HepG2 (cell line): ENCODE results near the gene MCM8. TPM values are rescaled to one million over a fixed set of nuclear protein-coding genes. Genes with fewer than 3 reads are reported as not detected.

Source experiments
- ATAC-seq: fragments of 200-7000 bp; cut with Tn5 transposase; 3 replicates; pipeline ENCODE4 v1.9.1; 2020; ENCODE audit warnings: mild to moderate bottlenecking, moderate library complexity
- BruUV-seq: library from RNA; stranded (reverse); fragments of 400-500 nt; replicated peaks from 2 replicates; lab custom pipeline; 2021; lab: Mats Ljungman, UMichigan
- CTCF ChIA-PET: fragments of 300-600 bp; formaldehyde crosslinking; extraction: SDS; loops from one replicate; lab custom pipeline; 2021; ENCODE audit warnings: low total read pairs, inconsistent platforms, low intra/inter-chr PET ratio; lab: Yijun Ruan, JAX
- POLR2A ChIA-PET: fragments of 350-600 bp; sonication (Branson Sonifier 250); formaldehyde crosslinking; loops from one replicate; lab custom pipeline; 2020; ENCODE audit warnings: antibody characterized with exemption, inconsistent platforms; lab: Yijun Ruan, JAX
- DNase-seq: peaks from one replicate; pipeline ENCODE4 v3.0.0-alpha.2; 2015; ENCODE audit warnings: low spot score
- FAIRE-seq: peaks from 3 replicates; lab custom pipeline; 2011; peaks lifted over from hg19 to GRCh38; lab: Jason Lieb, UNC
- H2AFZ ChIP-seq: one replicate; pipeline ENCODE4 v1.6.1; 2011; ENCODE audit warnings: low read length, inconsistent platforms
- H3K27ac ChIP-seq: fragments of 300-600 bp; 3 replicates; pipeline ENCODE4 v1.8.0; 2011; ENCODE audit warnings: mixed run types, mild to moderate bottlenecking, mixed read lengths, low read length, inconsistent platforms; ENCODE audit not compliant: insufficient read depth; ENCODE audit errors: extremely low read length
- H3K27me3 ChIP-seq, 2 experiments: fragments of 200-600 bp in 1 of 2; 2 replicates in 1 of 2; 3 replicates in 1 of 2; pipeline versions ENCODE4 v1.6.0 to v1.8.0; 2011; ENCODE audit warnings: low read length in 2 of 2, mild to moderate bottlenecking in 2 of 2, moderate library complexity in 2 of 2, inconsistent platforms in 1 of 2; ENCODE audit not compliant: insufficient read depth in 2 of 2, control insufficient read depth in 1 of 2
- H3K36me3 ChIP-seq, 2 experiments: fragments of 200-600 bp in 1 of 2; replicated peaks in 1 of 2; 2 replicates in 1 of 2; 3 replicates in 1 of 2; pipeline versions ENCODE4 v1.5.1 to v1.8.0; 2011; ENCODE audit warnings: low read length in 2 of 2, inconsistent platforms in 1 of 2; ENCODE audit not compliant: insufficient read depth in 2 of 2, control insufficient read depth in 1 of 2
- H3K4me1 ChIP-seq: 2 replicates; pipeline ENCODE4 v1.5.1; 2012; ENCODE audit warnings: low read length, inconsistent platforms; ENCODE audit not compliant: insufficient read depth
- H3K4me2 ChIP-seq: 2 replicates; pipeline ENCODE4 v1.6.0; 2011; ENCODE audit warnings: low read depth, low read length, inconsistent platforms
- H3K4me3 ChIP-seq, 3 experiments: fragments of 200-600 bp in 1 of 3; sonication (generic), shearing (Covaris generic) in 1 of 3; replicated peaks in 1 of 3; 2 replicates each; pipeline ENCODE4 v1.5.1; 2011 to 2016; ENCODE audit warnings: low read length in 3 of 3, inconsistent platforms in 2 of 3, low read depth in 2 of 3, mild to moderate bottlenecking in 2 of 3, control low read depth in 1 of 3, mixed read lengths in 1 of 3; ENCODE audit not compliant: insufficient read depth in 1 of 3
- H3K79me2 ChIP-seq: one replicate; pipeline ENCODE4 v1.6.1; 2011; ENCODE audit warnings: low read length, inconsistent platforms; ENCODE audit not compliant: insufficient read depth
- H3K9ac ChIP-seq: 2 replicates; pipeline ENCODE4 v1.6.0; 2011; ENCODE audit warnings: mild to moderate bottlenecking, low read depth, low read length, inconsistent platforms; ENCODE audit not compliant: insufficient read depth
- H3K9me3 ChIP-seq: 2 replicates; pipeline ENCODE4 v1.5.1; 2012; ENCODE audit warnings: mild to moderate bottlenecking, low read length
- H4K20me1 ChIP-seq: 2 replicates; pipeline ENCODE4 v1.6.0; 2011; ENCODE audit warnings: inconsistent platforms, mild to moderate bottlenecking, low read length, moderate library complexity; ENCODE audit not compliant: insufficient read depth
- CENPBD1 ChIP-seq: sonication (generic); formaldehyde crosslinking; IDR thresholded peaks from 2 replicates; pipeline ENCODE4 v1.8.0; 2022; ENCODE audit warnings: missing genetic modification reagents, low read depth, mild to moderate bottlenecking, borderline replicate concordance
- HBP1 ChIP-seq: IDR thresholded peaks from 2 replicates; pipeline ENCODE4 v1.6.1; 2016; ENCODE audit warnings: low read depth, control low read depth
- MXD3 ChIP-seq: IDR thresholded peaks from 2 replicates; pipeline ENCODE4 v1.6.1; 2016; ENCODE audit warnings: mild to moderate bottlenecking, missing biosample characterization, missing genetic modification reagents
- NR2F2 ChIP-seq: IDR thresholded peaks from 2 replicates; pipeline ENCODE4 v1.6.1; 2012; ENCODE audit warnings: low read depth, inconsistent platforms, borderline replicate concordance
- ZNF275 ChIP-seq: sonication (generic); formaldehyde crosslinking; IDR thresholded peaks from 2 replicates; pipeline ENCODE4 v1.8.0; 2022; ENCODE audit warnings: missing genetic modification reagents, mild to moderate bottlenecking, inconsistent platforms, borderline replicate concordance
- ZNF570 ChIP-seq: sonication (generic); formaldehyde crosslinking; IDR thresholded peaks from 2 replicates; pipeline ENCODE4 v1.4.0; 2020; ENCODE audit warnings: mild to moderate bottlenecking, missing genetic modification reagents, borderline replicate concordance
- ZNF616 ChIP-seq: sonication (generic); formaldehyde crosslinking; IDR thresholded peaks from 2 replicates; pipeline ENCODE4 v1.5.0; 2020; ENCODE audit warnings: low read depth, mild to moderate bottlenecking, missing genetic modification reagents
- WGBS: methylation state at CpG from one replicate; pipeline ENCODE4 v1.1.6; 2017; ENCODE audit warnings: low lambda C conversion rate; 5-methylcytosine and 5-hydroxymethylcytosine counted together
- in situ Hi-C: cut with HindIII; loops from 2 replicates; pipeline ENCODE4 v1.10.0; 2017; ENCODE audit warnings: low pct_unique_long_range_greater_than_20kb; ENCODE audit not compliant: extremely low pct_ligation_motif_present
- intact Hi-C: fragments of 100-400 bp; cut with micrococcal nuclease; formaldehyde crosslinking; loops from one replicate; pipeline ENCODE4 v1.10.0; 2022; ENCODE audit not compliant: unreplicated experiment
- polyA plus RNA-seq, 8 experiments: library from polyadenylated mRNA; depleted of rRNA in 3 of 8; stranded (reverse) in 7 of 8; unstranded in 1 of 8; fragments of >200 nt; fragmentation: Illumina TruSeq in 4 of 8; extraction: Trizol in 4 of 8; gene quantifications; 2 replicates each; pipeline versions ENCODE4 v1.2.1 to v1.2.3, GENCODE V29; 2011 to 2016; ENCODE audit warnings: low read depth in 4 of 8, missing spikeins in 1 of 8, mixed read lengths in 1 of 8; ENCODE audit not compliant: insufficient read depth in 1 of 8
- total RNA-seq, 5 experiments: library from RNA; depleted of rRNA; stranded (reverse); fragments of >200 nt; fragmentation: Illumina TruSeq; extraction: Trizol; gene quantifications; 2 replicates each; pipeline ENCODE4 v1.2.3, GENCODE V29; 2016; ENCODE audit warnings: low read depth in 1 of 5
- TF ChIP-seq, protein P1 (sequence below): sonication (generic); formaldehyde crosslinking; IDR thresholded peaks from 2 replicates; pipeline ENCODE4 v1.4.0; 2020; ENCODE audit warnings: mild to moderate bottlenecking, missing genetic modification reagents, borderline replicate concordance
- TF ChIP-seq, protein P2 (sequence below): sonication (generic); formaldehyde crosslinking; IDR thresholded peaks from 2 replicates; pipeline ENCODE4 v1.5.0; 2020; ENCODE audit warnings: missing genetic modification reagents, mild to moderate bottlenecking, borderline replicate concordance

MCM8 gene
- total and polyA plus RNA-seq, 2 of the 13 experiments (the other 11 are each of a cell fraction or from before 2014, with no cell fraction given) = 11.5 to 59.3 TPM

GRCh38 chr20:6034134-6034969, 83.9 kb downstream of the MCM8 start (continued):
- TF ChIP-seq, protein P1, sequence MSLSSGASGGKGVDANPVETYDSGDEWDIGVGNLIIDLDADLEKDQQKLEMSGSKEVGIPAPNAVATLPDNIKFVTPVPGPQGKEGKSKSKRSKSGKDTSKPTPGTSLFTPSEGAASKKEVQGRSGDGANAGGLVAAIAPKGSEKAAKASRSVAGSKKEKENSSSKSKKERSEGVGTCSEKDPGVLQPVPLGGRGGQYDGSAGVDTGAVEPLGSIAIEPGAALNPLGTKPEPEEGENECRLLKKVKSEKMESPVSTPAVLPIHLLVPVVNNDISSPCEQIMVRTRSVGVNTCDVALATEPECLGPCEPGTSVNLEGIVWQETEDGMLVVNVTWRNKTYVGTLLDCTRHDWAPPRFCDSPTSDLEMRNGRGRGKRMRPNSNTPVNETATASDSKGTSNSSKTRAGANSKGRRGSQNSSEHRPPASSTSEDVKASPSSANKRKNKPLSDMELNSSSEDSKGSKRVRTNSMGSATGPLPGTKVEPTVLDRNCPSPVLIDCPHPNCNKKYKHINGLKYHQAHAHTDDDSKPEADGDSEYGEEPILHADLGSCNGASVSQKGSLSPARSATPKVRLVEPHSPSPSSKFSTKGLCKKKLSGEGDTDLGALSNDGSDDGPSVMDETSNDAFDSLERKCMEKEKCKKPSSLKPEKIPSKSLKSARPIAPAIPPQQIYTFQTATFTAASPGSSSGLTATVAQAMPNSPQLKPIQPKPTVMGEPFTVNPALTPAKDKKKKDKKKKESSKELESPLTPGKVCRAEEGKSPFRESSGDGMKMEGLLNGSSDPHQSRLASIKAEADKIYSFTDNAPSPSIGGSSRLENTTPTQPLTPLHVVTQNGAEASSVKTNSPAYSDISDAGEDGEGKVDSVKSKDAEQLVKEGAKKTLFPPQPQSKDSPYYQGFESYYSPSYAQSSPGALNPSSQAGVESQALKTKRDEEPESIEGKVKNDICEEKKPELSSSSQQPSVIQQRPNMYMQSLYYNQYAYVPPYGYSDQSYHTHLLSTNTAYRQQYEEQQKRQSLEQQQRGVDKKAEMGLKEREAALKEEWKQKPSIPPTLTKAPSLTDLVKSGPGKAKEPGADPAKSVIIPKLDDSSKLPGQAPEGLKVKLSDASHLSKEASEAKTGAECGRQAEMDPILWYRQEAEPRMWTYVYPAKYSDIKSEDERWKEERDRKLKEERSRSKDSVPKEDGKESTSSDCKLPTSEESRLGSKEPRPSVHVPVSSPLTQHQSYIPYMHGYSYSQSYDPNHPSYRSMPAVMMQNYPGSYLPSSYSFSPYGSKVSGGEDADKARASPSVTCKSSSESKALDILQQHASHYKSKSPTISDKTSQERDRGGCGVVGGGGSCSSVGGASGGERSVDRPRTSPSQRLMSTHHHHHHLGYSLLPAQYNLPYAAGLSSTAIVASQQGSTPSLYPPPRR (CRISPR knock-in tag) = no peak
- TF ChIP-seq ZNF616 (CRISPR knock-in tag) = no peak
- TF ChIP-seq, all 625 proteins: peak for 0

DNA sequence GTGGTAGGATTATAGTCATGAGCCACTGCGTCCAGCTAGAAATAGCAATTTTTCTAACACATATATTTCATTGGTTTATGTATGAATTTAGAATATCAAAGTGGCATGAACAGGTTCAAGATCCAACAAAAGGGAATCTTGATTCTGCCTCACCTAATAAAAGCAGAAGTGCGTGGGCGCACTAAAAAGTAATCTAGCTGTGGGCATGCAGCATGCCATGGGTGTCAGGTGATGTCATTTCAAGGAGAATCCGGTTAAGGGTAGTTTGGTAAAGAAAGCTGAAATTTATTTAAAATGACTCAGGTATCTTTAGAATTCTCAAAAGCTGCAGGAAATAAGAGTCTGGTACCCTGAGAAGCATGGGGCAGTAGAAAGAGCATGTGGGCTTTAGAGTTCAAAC, 85.8 kb downstream of the MCM8 start:
- Histone ChIP-seq H2AFZ (no peak overlapping the region), H3K27me3 (no peaks in the 10 kb centered on the region), H3K27ac (no peak overlapping the region), H4K20me1 (peaks cover 9% of the 10 kb centered on the region; the same call in 1 of the 2 replicates), H3K4me1 (no peaks in the 10 kb centered on the region), H3K9me3 (no peaks in the 10 kb centered on the region), H3K36me3 (peaks cover 36 to 83% of the 10 kb centered on the region in 2 experiments), H3K4me3 (no peak overlapping the region), H3K4me2 (no peak overlapping the region), H3K9ac (no peak overlapping the region), H3K79me2 (peaks cover 4% of the 10 kb centered on the region)
- DNase-seq = no peak
- no peak for ATAC-seq
- FAIRE-seq = no peak
- in situ Hi-C loops (no loop called here), intact Hi-C loops (no loop called here)
- POLR2A ChIA-PET = interaction anchor here (1.4 kb wide), 1 partner anchor 10 kb away, joined by 3 read pairs; no protein-coding TSS in a partner anchor
- CTCF ChIA-PET = no interaction called here
- BruUV-seq = no TSS peak
- 98% methylated on average over 4 of the region's 4 CpGs for WGBS
- TF ChIP-seq HBP1 (CRISPR knock-in tag) = no peak
- no peak for TF ChIP-seq ZNF275 (CRISPR knock-in tag)
- TF ChIP-seq MXD3 (CRISPR knock-in tag) = no peak
- TF ChIP-seq CENPBD1 (CRISPR knock-in tag) = no peak
- TF ChIP-seq, protein P2, sequence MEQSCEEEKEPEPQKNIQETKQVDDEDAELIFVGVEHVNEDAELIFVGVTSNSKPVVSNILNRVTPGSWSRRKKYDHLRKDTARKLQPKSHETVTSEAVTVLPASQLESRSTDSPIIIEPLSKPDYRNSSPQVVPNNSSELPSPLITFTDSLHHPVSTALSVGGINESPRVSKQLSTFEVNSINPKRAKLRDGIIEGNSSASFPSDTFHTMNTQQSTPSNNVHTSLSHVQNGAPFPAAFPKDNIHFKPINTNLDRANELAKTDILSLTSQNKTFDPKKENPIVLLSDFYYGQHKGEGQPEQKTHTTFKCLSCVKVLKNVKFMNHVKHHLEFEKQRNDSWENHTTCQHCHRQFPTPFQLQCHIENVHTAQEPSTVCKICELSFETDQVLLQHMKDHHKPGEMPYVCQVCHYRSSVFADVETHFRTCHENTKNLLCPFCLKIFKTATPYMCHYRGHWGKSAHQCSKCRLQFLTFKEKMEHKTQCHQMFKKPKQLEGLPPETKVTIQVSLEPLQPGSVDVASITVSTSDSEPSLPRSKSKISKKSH (CRISPR knock-in tag) = no peak
- TF ChIP-seq NR2F2 = no peak
- no peak for TF ChIP-seq ZNF570 (CRISPR knock-in tag)
